Measurements from ENCODE around the gene PCDHB6.

DNA sequence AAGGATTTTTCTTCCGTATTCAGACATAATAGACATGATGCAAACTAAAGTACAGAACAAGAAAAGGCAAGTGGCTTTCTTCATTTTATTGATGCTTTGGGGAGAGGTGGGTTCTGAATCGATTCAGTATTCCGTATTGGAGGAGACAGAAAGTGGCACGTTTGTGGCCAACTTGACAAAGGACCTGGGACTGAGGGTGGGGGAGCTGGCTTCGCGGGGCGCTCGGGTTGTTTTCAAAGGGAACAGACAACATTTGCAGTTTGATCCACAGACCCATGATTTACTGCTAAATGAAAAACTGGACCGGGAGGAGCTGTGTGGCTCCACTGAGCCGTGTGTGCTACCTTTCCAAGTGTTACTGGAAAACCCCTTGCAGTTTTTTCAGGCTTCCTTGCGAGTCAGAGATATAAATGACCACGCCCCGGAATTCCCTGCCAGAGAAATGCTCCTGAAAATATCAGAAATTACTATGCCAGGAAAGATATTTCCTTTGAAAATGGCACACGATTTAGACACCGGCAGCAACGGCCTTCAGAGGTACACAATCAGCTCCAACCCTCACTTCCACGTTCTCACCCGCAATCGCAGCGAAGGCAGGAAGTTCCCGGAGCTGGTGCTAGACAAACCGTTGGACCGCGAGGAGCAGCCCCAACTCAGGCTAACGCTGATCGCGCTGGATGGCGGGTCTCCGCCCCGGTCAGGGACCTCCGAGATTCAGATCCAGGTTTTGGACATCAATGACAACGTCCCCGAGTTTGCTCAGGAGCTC is 551 bp downstream of the PCDHB6 start:
- TF ChIP-seq POLR2A (IDR thresholded peaks at IDR 0.05) (no peak), CTCF (IDR thresholded peaks at IDR 0.05) (no peak)

Measured in esophagus squamous epithelium (tissue), 4 donors.